GM12801 (cell line): ENCODE results near the gene NOS1AP.

Experiments
- TF ChIP-seq, protein P1 (sequence below): IDR thresholded peaks from one replicate; pipeline ENCODE4 v1.5.1; 2011; ENCODE audit warnings: control low read depth; ENCODE audit not compliant: insufficient read length; ENCODE audit errors: extremely low read depth

Gene NOS1AP

DNA sequence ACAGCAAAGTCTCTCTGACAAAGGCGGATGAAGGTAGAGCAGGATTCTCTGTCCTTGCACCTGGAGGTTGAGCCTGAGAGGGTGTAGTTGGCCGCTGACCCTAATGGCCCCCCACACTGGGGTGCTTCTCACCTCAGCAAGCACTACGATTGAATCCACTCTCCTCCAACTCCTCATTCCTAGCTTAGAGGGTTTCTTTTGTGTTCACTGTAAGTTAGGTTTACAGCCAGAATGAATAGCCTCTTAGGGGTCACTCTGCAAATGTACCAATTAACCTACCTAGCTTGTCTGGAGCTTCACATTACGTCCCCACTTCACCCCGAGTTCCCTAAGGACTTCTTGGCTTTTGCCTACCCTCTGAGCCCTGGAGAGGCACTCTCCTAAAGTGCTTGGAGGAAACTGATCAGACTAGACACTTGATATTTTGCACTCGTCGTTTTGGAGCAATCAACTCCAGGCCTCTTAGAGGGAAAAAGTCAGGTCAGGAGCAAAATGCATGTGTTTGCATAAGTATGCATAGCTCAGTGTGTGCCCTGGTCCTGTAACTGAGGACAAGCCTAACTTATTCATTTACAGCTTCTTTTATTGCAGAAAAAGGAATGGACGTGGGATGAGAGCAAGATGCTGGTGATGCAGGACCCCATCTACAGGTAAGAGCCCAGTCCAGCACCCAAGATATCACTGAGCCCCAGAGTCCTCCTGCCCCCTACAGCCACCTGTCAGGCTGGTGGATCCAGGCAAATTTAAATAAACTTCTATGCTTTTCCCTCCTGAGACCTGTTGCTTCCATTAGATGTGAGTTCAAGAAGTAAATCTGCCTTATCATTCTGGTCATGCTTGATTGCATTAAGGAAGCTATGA lies 230.8 kb downstream of the NOS1AP start:
- TF ChIP-seq, protein P1, sequence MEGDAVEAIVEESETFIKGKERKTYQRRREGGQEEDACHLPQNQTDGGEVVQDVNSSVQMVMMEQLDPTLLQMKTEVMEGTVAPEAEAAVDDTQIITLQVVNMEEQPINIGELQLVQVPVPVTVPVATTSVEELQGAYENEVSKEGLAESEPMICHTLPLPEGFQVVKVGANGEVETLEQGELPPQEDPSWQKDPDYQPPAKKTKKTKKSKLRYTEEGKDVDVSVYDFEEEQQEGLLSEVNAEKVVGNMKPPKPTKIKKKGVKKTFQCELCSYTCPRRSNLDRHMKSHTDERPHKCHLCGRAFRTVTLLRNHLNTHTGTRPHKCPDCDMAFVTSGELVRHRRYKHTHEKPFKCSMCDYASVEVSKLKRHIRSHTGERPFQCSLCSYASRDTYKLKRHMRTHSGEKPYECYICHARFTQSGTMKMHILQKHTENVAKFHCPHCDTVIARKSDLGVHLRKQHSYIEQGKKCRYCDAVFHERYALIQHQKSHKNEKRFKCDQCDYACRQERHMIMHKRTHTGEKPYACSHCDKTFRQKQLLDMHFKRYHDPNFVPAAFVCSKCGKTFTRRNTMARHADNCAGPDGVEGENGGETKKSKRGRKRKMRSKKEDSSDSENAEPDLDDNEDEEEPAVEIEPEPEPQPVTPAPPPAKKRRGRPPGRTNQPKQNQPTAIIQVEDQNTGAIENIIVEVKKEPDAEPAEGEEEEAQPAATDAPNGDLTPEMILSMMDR = no peak

DNA sequence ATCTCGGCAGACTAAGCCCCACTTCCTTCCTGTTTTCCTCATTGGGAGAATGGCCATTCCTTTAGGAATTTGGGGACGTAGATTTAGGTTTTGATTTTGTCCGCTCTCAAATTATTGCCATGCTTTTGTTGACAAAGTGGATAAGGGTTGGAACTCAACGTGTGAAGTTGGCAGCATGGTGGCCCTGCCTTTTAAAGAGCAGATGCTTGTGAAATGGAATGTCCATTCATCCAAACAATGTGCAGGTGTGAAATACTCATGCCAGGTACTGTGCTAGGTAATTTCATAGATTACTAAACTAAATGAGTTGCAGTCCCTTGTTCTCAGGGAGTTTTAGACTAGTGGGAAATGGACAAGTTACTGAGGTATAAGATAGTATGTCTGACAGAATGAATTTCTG lies 232.2 kb downstream of the NOS1AP start:
- TF ChIP-seq, protein P1 = no peak

DNA sequence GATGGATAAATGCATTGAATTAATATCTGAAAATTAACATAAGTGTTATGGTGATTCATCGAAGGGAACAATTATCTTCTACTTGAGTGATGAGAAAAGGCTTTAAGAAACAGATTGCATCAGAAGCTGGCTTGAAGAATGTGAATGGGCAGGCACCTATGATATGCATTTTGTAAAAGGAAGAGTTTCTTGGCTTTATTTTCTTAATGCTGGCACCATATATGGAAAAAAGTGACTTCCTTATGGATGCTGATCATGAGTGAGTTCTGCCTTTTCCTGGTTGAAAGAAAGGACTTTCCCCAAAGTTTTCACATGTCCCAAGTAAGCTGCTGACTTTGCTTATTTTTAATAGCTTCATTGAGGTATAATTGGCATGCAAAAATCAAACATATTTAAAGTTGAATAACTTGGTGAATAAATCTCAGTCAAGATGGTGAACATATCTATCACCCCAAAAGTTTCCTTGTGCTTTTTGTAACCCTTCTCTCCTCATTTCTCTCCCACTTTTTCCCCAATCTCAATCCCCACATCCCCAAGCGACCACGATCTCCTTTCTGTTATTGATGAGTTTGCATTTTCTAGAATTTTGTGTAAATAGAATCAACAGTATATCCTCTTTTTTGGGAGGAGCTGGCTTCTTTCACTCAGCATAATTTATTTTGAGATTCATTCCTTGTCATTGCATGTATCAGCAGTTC lies 233.0 kb downstream of the NOS1AP start:
- TF ChIP-seq, protein P1 = no peak

DNA sequence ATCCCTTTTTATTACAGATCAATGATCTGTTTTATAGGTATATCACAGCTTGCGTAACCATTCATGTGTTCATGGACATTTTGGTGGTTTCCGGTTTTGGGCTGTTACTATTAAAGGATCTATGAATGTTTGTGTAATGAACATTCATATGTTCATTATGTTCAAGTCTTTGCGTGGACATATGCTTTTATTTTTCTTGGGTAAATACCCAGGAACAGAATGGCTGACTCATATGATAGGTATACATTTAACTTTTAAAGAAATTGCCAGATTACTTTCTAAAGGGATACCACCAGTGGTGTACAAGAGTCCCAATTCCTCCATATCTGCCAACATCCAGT lies 233.5 kb downstream of the NOS1AP start:
- TF ChIP-seq, protein P1 = no peak

DNA sequence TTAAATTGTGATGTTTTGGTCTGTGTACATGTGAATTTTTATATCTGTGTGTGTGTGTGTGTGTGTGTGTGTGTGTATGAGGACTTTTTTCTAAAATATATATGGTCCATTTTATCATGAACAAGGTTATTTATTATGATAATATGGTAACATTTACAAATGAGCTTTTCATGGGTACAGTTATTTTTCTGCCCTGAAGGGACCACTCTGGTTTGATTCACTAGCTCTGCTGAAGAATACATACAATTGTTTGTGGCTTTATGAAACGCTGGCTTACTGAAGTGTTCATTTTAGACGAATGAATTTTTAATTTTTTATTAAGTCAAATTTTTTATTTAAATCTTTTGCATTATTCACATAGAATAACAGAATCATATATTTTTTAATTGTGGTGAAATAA lies 235.2 kb downstream of the NOS1AP start:
- TF ChIP-seq, protein P1 = no peak

DNA sequence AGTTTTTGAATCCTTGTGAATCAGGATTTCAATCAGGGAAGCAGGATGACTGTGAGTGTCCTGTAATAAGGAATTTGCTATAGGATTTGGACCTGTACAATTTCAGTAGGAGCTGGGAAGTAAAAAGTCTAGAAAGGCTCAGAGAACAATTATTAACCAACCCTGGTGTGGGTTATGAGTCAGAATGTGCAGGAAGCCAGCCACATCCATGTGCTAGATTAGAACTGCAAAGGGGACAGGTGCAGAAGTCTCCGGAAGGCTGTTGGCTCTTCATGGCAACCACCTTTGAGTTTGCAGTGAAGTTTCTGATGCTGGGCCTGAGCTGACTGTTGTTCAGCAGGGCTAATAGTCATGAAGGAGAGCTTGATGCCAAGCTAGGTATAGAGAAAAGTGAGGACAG lies 236.5 kb downstream of the NOS1AP start:
- TF ChIP-seq, protein P1 = no peak

DNA sequence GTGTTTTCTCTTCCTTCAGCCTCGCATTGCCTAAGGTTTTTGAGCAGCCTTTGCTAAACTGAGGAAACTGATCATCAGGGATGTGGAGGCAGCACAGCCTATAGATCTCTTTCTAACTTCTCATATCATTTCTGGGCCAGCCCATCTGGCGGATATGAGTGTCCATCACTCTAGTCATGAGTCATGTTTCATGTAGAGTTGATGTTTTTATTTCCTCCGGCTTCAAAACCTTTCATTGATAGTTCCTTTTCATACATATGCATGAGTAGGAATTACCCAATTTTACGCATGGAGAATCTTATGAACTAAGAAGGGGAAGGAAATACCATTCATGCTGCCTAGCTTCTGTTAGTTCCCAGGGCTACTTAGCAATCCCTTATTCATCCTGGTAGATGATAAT lies 240.8 kb downstream of the NOS1AP start:
- TF ChIP-seq, protein P1 = no peak
